G401 (cell line): ENCODE measurements around the gene RSPO4. TPM values are rescaled to one million over a fixed set of nuclear protein-coding genes. Genes with fewer than 3 reads are reported as not detected.

Experiments
- DNase-seq: peaks from one replicate; pipeline ENCODE4 v3.0.0-alpha.2; 2015; ENCODE audit warnings: low spot score
- in situ Hi-C: cut with HindIII; loops from 2 replicates; pipeline ENCODE4 v1.10.0; 2016; ENCODE audit warnings: low sequenced_read_pairs, mixed read lengths
- total RNA-seq: library from RNA; depleted of rRNA; stranded (reverse); fragments of >200 nt; shearing (Covaris generic); gene quantifications from 2 replicates; pipeline ENCODE4 v1.2.3, GENCODE V29; 2014

RSPO4 gene
- total RNA-seq, 1 experiment from 2014 or later = not detected

DNA sequence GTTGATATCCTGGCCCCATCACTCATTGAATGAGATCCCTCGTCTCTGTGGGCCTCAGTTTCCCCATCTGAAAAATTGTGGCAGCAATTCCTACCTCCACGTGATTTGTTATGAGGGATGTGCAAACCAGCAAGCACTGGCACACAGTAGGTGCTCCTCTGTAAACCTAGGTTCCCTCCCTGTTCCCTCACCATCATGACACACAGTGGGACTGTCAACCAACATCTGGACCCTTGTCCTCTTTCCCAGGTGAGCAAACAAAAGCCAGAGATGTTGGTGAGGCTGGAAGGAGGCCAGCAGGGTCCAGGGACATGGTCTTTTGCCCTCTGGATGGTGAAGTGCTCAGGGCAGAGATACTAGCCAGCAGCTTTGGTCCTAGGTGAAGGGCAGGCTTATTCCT lies 26.1 kb downstream of the RSPO4 start:
- DNase-seq = no peak
- in situ Hi-C loops = no loop called here

DNA sequence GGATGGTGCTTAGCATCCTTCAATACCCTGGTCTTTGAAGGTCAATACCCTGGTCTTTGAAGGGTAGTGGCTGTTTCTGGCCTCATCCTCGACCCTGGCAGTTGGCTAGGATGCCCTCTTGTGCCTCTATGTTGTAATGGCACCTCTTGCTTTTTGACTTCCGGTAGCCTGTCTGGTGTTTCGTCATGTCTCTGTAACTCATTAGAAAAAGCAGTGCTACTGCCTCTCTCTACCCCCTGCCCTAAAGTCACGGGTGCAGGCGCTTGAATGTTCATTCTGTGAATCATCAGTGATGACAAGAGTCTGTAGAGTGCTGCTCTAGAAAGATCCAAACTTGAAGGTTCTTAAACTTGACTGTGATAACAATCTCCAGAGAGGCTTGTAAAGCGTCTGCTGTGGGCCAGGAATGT lies 28.3 kb downstream of the RSPO4 start:
- in situ Hi-C loops = no loop called here
- DNase-seq = peak; percentile 1

DNA sequence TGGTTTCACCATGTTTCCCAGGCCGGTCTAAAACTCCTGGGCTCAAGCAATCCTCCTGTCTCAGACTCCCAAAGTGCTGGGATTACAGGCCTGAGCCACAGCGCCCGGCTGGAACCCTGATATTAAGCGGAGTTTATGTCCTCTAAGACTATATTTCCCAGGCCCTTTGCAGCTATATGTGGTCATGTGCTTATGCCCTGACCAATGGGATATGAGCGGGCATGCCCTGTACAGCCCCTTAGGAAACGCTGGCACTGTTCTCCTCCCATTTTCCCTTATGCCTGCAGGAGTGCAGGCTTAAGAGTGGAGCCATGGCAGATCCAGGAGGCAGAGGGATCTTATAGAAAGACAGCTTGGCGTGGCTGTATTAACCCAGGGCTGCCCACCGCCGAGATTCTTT lies 29.9 kb downstream of the RSPO4 start:
- no peak for DNase-seq
- in situ Hi-C loops = no loop called here

DNA sequence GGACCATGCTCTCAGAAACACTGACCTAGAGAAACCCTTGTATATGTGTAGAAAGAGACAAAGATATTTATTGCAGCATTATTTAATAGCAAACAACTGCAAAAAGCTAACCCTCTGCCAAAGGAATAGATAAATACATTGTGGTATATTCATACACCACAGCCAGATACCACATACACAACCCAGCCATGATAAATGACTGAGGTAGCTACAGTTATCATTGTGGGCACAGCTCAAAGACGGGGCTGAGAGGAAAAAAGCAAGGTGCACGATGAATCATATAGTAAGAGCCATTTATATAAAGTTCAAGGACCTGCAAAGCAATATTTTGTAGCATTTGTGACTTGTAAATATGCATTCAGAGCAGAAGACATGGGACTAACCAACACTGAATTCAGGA lies 30.8 kb downstream of the RSPO4 start:
- in situ Hi-C loops = no loop called here

DNA sequence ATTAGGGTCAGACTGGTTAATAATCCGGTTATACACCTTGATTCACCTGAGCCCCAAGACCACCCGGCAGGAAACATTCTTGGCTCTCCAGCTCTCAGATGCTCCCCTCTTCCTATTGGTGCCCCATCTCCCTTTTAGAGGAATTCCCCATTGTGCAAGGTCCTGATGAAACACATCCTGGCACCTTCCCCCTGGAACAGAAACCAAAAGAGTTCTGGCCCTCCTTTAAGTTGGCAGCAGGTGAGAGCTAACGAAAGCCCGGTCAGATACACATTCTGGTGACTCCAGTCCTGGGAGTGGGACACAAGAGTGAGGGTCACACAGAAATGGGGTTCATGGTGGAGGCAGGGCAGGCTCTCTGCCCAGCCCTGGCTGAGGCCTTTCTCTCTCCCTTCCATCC lies 32.2 kb downstream of the RSPO4 start:
- in situ Hi-C loops = no loop called here
- DNase-seq = no peak

More for the DNA sequence above, 30.8 kb downstream of the RSPO4 start:
- DNase-seq = no peak

DNA sequence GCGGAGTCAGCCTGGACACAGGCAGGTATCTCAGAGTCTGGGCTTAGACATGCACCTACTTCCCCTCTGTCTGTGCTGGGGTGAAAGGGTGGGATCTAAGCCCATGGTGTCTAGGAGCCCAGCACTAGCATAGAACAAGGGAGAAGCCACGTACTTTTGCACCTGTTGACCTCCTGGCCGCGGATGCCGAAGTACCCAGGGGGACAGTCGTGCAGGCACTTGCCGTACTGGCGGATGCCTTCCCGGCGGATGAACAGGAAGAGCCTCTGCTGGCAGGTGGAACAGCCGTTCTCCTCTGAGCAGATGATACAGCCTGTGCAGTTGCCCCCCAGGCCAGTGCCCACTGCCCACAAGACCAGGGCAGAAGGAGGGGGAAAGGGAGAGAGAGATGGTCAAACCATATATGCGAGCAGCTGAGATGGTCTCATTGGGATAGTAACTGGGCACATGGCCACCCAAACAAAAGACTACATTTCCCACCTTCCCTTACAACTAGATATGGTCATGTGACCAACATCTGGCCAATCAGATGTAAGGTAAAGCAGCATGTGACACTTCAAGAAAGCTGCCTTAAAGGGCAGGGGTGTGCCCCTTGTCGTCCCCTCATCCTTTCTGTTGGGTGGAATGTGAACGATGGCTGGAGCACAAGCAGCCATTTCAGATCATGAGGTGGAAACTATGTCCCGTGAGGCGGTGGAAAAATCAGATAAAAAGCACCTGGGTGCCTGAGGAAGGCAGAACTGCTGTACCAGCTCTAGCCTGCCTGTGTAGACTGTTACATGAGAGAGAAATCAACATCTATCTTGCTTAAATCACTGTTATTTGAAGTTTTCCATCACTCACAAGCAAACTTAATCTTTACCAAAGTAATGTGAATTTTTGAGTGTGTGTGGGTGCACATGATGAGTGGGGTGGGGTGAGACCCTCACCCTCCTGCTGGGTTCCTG lies 34.0 kb downstream of the RSPO4 start:
- peak; percentile 10 for DNase-seq
- in situ Hi-C loops = no loop called here

DNA sequence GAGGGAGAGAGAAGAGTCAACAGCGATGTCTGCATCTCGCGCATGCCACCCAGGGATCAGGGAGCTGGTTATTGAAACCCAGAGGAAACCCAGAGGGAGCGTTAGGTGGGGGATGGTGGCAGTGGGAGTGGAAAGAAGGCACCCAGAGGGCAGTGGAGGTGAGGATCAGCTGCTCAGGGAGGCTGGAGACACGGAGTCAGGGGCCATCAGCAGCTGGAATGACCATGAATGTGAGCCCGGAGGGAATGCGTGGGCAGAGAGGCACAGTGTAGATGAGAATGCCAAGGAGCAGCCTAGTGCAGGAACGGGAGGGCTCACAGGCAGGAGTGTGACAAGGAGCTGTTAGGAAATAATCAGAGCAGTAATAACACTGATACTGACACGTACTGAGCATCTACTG lies 36.2 kb downstream of the RSPO4 start:
- no peak for DNase-seq
- in situ Hi-C loops = no loop called here

DNA sequence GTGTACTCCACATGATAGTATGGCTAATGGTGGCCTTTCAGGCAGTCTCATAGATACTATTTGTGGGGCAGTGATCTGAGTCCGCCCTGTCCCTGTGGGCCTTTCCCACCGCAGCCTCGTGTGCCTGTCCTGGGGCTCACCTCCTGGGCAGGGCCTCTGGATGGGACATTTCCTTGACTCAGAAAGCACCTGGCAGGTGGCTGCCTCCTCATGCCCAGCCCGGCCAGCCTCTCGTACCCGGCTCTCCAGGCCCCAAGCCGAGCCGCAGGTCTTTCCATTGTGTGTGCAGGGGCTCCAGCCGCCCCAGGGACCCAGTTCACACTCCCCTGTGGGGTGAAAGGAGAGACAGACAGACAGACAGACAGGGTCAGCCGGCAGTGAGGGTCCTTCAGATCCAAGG lies 38.3 kb downstream of the RSPO4 start:
- DNase-seq = no peak
- in situ Hi-C loops = no loop called here

DNA sequence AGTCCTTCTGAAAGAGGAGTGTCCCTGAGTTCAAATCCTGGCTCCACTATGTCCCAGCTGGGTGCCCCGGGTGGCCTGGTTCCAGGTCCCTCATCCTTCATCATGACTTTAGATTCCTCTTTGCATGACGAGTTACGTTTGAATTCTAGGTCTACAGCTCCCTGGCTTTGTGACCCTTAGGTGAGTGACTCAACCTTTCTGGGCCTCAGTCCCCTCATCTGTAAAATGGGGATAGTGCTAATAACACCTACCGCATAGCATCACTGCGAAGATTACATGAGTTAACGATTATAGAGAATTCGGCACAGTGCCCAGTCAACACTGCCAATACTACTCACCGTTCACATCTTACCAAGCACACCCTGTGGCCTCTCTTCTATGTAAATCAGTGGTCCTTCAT lies 39.4 kb downstream of the RSPO4 start:
- no peak for DNase-seq
- in situ Hi-C loops = no loop called here

DNA sequence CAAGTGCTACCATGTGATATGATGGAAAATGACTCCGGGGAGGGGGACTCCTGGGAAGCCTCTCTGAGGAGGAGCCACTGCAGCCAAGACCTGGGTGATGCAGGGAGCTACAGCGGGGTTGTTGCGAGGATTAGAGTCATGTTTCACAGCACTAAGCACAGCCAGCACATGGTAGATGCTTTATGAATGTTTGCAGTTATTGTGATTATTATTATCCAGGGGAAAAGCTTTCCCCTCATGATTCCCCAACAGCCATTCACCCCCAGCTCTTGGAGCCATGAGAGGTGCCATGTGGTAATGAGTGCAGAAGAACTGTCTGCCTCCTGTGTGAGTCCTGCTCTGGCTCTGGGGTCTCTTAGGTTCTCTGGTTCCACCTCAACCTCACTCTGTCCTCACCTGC lies 39.9 kb downstream of the RSPO4 start:
- no peak for DNase-seq
- in situ Hi-C loops = no loop called here

DNA sequence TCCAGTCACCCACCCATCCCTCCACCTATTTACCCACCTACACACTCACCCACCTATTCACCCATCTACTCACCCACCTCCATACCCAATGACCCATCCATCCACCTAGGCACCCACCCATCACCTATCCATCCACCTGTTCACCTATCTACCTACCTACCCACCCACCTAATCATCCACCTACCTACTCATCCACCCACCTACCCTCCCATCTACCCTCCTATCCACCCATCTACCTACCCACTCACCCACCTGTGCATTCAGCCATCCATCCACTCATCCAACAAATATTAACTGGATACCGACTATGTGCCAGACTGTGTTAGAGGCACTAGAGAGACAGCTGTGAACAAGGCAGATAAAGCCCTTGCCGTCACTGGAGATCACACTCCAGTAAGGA lies 40.3 kb downstream of the RSPO4 start:
- in situ Hi-C loops = no loop called here
- no peak for DNase-seq

DNA sequence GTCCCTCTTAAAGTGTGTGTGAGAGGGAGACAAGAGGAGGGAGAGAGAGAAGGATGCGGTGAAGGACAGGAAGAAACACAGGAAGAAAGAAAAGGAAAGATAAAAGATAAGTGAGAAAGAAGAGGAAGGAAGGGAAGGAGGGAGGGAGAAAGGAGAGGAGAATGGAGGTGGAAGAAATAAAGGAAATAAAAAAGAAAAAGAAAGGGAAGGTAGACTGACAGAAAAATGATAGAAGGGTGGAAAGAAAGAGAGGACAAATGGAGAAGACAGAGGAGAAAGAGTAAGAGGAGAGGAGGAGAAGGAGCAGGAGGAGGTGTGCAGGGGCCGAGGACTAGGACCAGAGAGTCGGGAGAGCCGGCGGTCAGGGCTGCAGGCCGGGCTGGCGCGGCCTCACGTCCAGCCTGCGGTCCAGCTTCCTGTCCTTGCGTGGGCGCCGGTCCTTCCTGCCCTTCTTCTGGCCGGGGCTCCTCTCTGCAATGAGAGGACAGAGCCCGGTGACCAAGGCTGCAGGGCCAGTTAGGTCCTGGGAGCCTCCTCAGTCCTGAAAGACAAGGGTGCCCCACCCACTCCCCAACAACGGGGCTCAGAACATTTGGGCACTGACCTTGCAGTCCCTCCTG lies 42.0 kb downstream of the RSPO4 start:
- in situ Hi-C loops = no loop called here
- DNase-seq = no peak

DNA sequence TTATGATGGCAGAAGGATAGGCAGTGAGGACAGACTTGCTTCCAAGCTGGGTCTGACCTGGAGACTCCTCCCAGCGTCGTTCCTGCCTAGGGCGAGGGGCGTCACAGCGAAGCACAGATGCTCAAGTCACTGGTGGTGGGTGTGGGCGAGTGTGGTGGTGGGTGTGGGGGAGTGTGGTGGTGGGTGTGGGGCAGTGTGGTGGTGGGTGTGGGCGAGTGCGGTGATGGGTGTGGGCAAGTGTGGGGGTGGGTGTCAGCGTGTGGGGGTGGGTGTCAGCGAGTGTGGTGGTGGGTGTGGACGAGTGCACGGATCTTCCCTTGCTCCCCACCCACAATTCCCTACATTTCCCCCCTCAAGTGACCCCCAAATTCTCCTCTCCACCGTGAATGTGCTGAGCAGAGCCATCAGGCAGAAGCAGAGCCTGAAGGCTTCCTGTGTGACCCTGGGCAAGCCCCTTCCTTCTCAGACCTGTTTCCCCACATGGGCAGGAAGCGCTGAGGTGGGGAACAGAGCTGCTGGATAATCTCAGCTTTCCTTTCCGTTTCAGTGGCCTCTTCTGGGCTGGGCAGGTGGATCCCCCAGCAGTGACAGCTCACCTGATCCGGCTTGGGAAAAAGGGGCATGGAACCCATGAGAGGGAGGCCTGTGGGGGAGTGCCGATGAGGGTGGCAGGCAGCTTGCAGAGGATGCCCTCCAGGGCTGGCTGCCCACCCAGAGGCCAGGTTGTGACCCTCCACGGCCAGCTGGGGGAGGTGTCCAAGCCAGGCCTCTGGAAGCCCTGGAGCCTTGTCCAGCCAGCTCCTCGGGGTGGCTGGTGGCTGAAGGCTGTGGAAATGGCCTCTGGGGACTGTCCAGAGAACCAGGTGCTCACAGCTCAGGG lies 42.9 kb downstream of the RSPO4 start:
- in situ Hi-C loops = no loop called here
- no peak for DNase-seq

DNA sequence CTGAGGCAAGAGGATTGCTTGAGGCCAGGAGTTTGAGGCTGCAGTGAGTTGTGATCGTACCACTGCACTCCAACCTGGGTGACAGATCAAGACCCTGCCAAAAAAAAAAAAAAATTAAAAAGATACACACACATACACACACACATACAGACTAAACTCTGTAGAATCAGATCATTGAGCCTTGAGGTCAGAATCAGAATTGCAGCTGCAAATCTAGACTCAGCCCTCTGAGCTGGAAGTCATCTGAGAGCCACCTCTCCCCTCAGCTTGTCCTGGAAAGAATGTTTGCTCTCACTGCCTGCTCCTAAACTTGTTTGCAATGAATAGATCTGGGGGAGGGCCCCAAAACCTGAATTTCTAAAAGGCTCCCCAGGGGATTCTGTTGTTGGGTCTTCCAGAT lies 44.6 kb downstream of the RSPO4 start:
- in situ Hi-C loops = no loop called here
- no peak for DNase-seq

DNA sequence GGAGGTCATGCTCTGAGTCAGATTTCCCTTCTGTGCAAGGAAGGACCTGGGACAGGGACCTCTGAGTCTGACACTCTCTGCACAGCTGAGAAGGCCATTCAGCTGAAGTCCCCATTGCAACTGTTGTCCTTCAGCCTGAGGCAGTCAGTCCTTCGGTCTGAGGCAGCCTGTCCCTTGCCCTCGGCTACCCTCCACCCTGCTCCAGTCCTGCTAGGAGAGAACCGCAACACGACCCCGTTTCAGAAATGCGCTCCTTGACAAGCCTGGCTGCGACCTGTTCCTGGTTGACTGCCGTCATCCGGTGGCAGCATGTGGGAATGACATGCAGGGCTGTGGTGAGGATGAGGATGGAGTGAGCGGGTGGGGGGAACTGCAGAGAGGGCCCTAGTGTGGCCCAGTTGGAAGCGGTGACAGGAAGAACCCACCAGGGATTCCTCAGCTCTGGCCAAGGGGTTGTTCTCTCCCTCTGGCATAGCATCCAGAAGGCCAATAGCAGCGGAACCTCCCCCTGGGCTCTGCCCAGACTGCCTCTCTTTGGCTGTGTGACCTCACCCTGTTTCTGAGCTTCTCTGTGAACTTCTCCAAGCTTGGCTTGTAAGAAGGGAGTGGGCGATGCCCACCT lies 45.7 kb downstream of the RSPO4 start:
- in situ Hi-C loops = no loop called here
- DNase-seq = peak; percentile 55

DNA sequence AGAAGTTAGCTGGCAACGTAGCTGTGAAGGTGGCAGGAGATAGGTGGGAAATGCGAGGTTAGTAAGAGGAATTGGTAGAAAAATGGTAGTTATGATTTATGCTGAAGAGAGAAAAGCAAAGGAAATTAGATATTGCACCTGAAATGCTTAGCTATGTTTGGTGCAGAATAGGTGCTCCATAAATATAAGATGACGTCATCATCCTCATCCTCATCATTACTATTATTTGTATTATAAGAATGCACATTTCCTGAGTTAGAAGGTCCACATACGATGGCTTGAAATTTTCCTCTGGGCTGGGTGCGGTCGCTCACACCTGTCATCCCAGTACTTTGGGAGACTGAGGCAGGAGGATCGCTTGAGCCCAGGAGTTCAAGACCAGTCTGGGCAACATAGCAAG lies 46.5 kb downstream of the RSPO4 start:
- DNase-seq = no peak
- in situ Hi-C loops = no loop called here

DNA sequence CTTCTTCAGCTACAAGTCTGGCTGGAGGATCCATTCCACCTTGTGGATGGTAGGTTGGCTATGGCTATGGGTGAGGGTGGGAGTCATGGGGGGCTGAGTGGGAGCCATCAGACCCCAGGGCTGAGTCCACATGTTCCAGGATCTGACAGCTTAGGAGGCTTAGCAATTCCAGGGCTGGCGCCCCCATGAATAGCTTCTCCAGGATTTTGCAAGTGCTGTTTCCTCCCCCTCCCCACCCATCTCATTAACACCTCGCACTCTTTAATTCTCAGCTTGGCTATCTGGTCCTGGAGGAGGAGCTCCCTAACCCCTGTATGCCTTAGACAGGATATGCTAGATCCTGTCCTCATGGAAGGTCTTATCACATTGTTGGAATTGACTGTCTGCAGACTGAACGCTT lies 47.0 kb downstream of the RSPO4 start:
- DNase-seq = no peak
- in situ Hi-C loops = no loop called here

DNA sequence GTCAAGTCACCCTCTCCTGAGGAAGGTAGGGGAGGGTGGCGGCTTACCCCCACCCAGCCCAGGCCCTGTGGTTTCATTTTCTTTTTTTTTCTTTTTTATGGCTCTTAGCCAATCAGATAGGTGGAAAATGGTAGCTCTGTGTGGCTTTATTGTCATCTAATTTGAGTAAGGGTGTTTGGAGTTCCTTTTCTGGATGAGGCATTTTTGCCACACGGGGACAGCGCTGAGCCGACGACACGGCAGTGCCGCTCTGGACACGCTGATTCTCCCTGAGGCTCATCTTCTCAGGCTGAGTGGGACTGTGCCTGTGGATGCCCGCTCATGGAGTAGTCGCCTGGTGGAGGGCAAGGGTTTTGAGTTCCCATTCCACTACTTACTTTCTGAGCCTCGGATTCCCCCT lies 48.4 kb downstream of the RSPO4 start:
- peak; percentile 4 for DNase-seq
- in situ Hi-C loops = no loop called here

DNA sequence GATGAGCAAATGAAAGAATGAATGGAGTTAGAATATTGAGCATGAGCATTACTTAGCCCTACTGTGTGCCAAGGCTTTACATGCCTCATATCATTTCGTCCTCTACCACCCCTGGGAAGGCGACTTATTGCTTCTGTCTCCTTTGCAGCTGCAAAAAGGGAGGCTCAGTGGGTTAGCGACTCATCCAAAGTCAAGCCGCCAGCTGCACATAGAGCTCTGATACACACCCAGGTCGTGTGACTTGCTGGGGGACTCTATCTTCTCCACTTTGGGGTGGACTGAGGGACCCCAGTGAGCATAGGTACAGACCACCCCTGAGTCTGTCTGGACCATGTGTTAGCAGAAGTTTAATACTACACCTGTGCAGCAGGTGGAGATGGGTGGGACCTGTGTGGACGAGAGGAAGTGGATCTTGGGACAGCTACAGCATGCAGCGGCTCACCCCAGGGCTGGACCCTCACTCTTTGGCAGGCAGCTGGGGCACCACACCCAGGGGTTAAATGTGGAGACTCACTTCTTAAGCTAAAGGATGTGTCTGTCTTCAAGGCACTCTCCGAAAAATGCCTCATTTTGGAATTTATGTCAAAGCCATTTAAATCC lies 49.8 kb downstream of the RSPO4 start:
- DNase-seq = no peak
- in situ Hi-C loops = no loop called here
